Erythroblast (primary cell): ENCODE data around the gene EMC1.
"Not testable (repeated sequence)": the region's sequence is repeated elsewhere in the genome, so short reads cannot be mapped to it uniquely, and the experiment has no call there.

Experiments used
- GATA1 ChIP-seq: IDR thresholded peaks from 2 replicates; pipeline ENCODE4 v1.6.1; 2011; ENCODE audit warnings: low read depth, mild to moderate bottlenecking, control low read depth, low read length, moderate library complexity
- POLR2A ChIP-seq: IDR thresholded peaks from 2 replicates; pipeline ENCODE4 v1.6.1; 2011; ENCODE audit warnings: mild to moderate bottlenecking, low read length

- TF ChIP-seq POLR2A, GATA1: not testable (repeated sequence)
Observed at GRCh38 chr1:19180265-19180657, 71.1 kb downstream of the EMC1 start.
